Heart right ventricle (tissue), 16 donors: Measurements from ENCODE around the gene PGM5. TPM values are rescaled to one million over a fixed set of nuclear protein-coding genes. Genes with fewer than 3 reads are reported as not detected.

Source experiments
- ATAC-seq, 8 donors: fragments of 200-7000 bp; cut with Tn5 transposase; one replicate each; pipeline ENCODE4 v1.9.1; 2020; ENCODE audit warnings: mild to moderate bottlenecking in 8 of 8, moderate library complexity in 8 of 8, moderate number of reproducible peaks in 1 of 8
- DNase-seq, 2 donors: peaks; one replicate each; pipeline ENCODE4 v3.0.0-alpha.2; 2020
- H3K27ac ChIP-seq, 10 donors: fragments of 200-600 bp; sonication (generic) in 2 of 10; one replicate each; pipeline versions ENCODE4 v1.5.0 to v1.8.0; 2020 to 2022; ENCODE audit warnings: mild to moderate bottlenecking in 3 of 10
- H3K27me3 ChIP-seq, 7 donors: fragments of 200-600 bp; one replicate each; pipeline ENCODE4 v1.8.0; 2021 to 2022; ENCODE audit warnings: mild to moderate bottlenecking in 2 of 7
- H3K36me3 ChIP-seq, 9 donors: fragments of 200-600 bp; sonication (generic) in 1 of 9; one replicate each; pipeline versions ENCODE4 v1.5.0 to v1.8.0; 2020 to 2022; ENCODE audit warnings: mild to moderate bottlenecking in 2 of 9
- H3K4me1 ChIP-seq, 9 donors: fragments of 200-600 bp; sonication (generic) in 1 of 9; one replicate each; pipeline versions ENCODE4 v1.5.0 to v1.8.0; 2020 to 2022; ENCODE audit warnings: mild to moderate bottlenecking in 4 of 9
- H3K4me3 ChIP-seq, 10 donors: fragments of 200-600 bp; sonication (generic) in 2 of 10; one replicate each; pipeline versions ENCODE4 v1.5.0 to v1.8.0; 2020 to 2022; ENCODE audit warnings: mild to moderate bottlenecking in 7 of 10, moderate library complexity in 2 of 10
- H3K9me3 ChIP-seq, 11 donors: fragments of 200-600 bp in 10 of 11; sonication (generic) in 2 of 11; one replicate each; pipeline versions ENCODE4 v1.5.0 to v1.8.0; 2013 to 2022; ENCODE audit warnings: mild to moderate bottlenecking in 2 of 11, control low read depth in 1 of 11, moderate library complexity in 1 of 11
- CTCF ChIP-seq, 9 donors: fragments of 200-600 bp; sonication (generic) in 2 of 9; IDR thresholded peaks; one replicate each; pipeline versions ENCODE4 v1.5.0 to v1.8.0; 2021 to 2022; ENCODE audit warnings: antibody characterized with exemption in 9 of 9, mild to moderate bottlenecking in 5 of 9, moderate library complexity in 1 of 9
- WGBS, 2 donors: extraction: QIAGEN DNeasy Blood & Tissue Kit; methylation state at CpG; one replicate each; pipeline ENCODE4 v1.1.7; 2013; ENCODE audit warnings: inconsistent platforms in 1 of 2; 5-methylcytosine and 5-hydroxymethylcytosine counted together
- intact Hi-C, 10 donors: fragments of 100-400 bp; cut with DNase I; formaldehyde crosslinking; loops; one replicate each; pipeline versions ENCODE4 v1.11.1 to v1.14.2; 2022
- polyA plus RNA-seq, 2 donors: library from polyadenylated mRNA; stranded (reverse); fragments of 200-250 nt; gene quantifications; one replicate each; pipeline ENCODE4 v1.2.3, GENCODE V29; 2013
- total RNA-seq, 10 donors: library from RNA; stranded (reverse); fragmentation: NEBNext Ultra II Directional in 3 of 10; extraction: Animal tissue kit (Norgen Biotek cat#: 25700) in 3 of 10; gene quantifications; one replicate each; pipeline versions ENCODE4 v1.2.1 to v1.2.4, GENCODE V29; 2021 to 2023
- donor health status: Arrhythmogenic right ventricular cardiomyopathy.
- donor health status: ischemic (EF 13 %, LVEDD 7.1; RV severe dilation, severe dysfunction).
- donor health status: healthy with polysubstance abuse.
- donor health status: DM: no; HTN: yes; CAD: no.
- donor health status: DM: no; HTN: no; CAD: no.
- donor health status: ischemic (EF 25% LVEDD 6.9; RV normal size, moderate dysfunction).
- donor health status: ischemic (EF 25% LVEDD 5.7; RV mildly dilated, moderate dysfunction).
- donor health status: healthy.
- donor health status: DM: yes; HTN: yes; CAD: no.
- donor health status: Ischemic cardiomyopathy.
- donor health status: ischemic (EF 35%, LVEDD 5.7; RV mildly dilated, moderate dysfunction).
- donor health status: nonischemic (EF 11% LVEDD 7.7; RV severe dilation, severe dysfunction).
- donor health status: DM: yes; HTN: yes; CAD: no.
- donor health status: PGD.
- donor health status: ischemic (EF 29% LVEDD 5.4; RV normal size, mild dysfunction).
- donor health status: nonischemic (EF 23%, LVEDD 6.1; RV moderate dilation, normal function).

PGM5 gene
- total and polyA plus RNA-seq, 12 donors, result 26.8 to 245 (median 175) TPM

GRCh38 chr9:68427216-68427977, 71.0 kb downstream of the PGM5 start:
- intact Hi-C loops, result no loop called here
- TF ChIP-seq CTCF (IDR thresholded peaks at IDR 0.05), result no peak

GRCh38 chr9:68428481-68428880, 72.1 kb downstream of the PGM5 start:
- no peaks in the 10 kb centered on the region for H3K9me3 ChIP-seq
- ATAC-seq, result no peak
- 48 to 96% methylated on average over 2 of the region's 2 CpGs for WGBS, 2 donors
- no peak overlapping the region for H3K4me3 ChIP-seq
- H3K27ac ChIP-seq, result no peak overlapping the region
- TF ChIP-seq CTCF (IDR thresholded peaks at IDR 0.05), result no peak
- DNase-seq, result no peak
- intact Hi-C loops, result no loop called here
- H3K4me1 ChIP-seq, result peaks cover 0 to 30% (median 14%) of the 10 kb centered on the region in 9 donors
- no peaks in the 10 kb centered on the region for H3K27me3 ChIP-seq
- peaks cover 0 to 42% (median 0%) of the 10 kb centered on the region in 9 donors for H3K36me3 ChIP-seq

More at GRCh38 chr9:68427216-68427977, 71.0 kb downstream of the PGM5 start:
- ATAC-seq, result peak in 6 of 8 donors; percentile 42 to 56 (median 52)
- no peak for DNase-seq
- H3K9me3 ChIP-seq, result no peaks in the 10 kb centered on the region
- peak overlapping the region in 3 of 10 donors; percentile 11 to 29 (median 27) for H3K27ac ChIP-seq
- H3K27me3 ChIP-seq, result no peaks in the 10 kb centered on the region
- peaks cover 0 to 51% (median 0%) of the 10 kb centered on the region in 9 donors for H3K36me3 ChIP-seq
- H3K4me1 ChIP-seq, result peaks cover 0 to 28% (median 14%) of the 10 kb centered on the region in 9 donors
- no peak overlapping the region for H3K4me3 ChIP-seq

- peaks cover 0 to 32% (median 0%) of the 10 kb centered on the region in 9 donors for H3K36me3 ChIP-seq
- DNase-seq (no peak), ATAC-seq (no peak)
- H3K4me1 ChIP-seq, result peaks cover 0 to 32% (median 14%) of the 10 kb centered on the region in 9 donors
- TF ChIP-seq CTCF (IDR thresholded peaks at IDR 0.05), result no peak
- intact Hi-C loops, result loop anchor here in 1 of 10 donors (10.0 kb wide), 1 partner anchor 65 kb away; no protein-coding TSS in a partner anchor
- 91 to 94% methylated on average over 2 of the region's 2 CpGs for WGBS, 2 donors
- H3K9me3 ChIP-seq, result no peaks in the 10 kb centered on the region
- no peak overlapping the region for H3K4me3 ChIP-seq
- no peak overlapping the region for H3K27ac ChIP-seq
- no peaks in the 10 kb centered on the region for H3K27me3 ChIP-seq
These were observed 73.2 kb downstream of the PGM5 start for GRCh38 chr9:68429631-68430030.

GRCh38 chr9:68431307-68431706, 74.9 kb downstream of the PGM5 start:
- Histone ChIP-seq H3K4me3 (no peak overlapping the region), H3K27me3 (no peaks in the 10 kb centered on the region), H3K36me3 (peaks cover 0 to 26% (median 0%) of the 10 kb centered on the region in 9 donors), H3K9me3 (no peaks in the 10 kb centered on the region), H3K27ac (no peak overlapping the region), H3K4me1 (peaks cover 0 to 30% (median 18%) of the 10 kb centered on the region in 9 donors)
- no peak for ATAC-seq
- TF ChIP-seq CTCF (IDR thresholded peaks at IDR 0.05), result no peak
- intact Hi-C loops, result loop anchor here in 1 of 10 donors (10.0 kb wide), 1 partner anchor 63 kb away; no protein-coding TSS in a partner anchor
- WGBS, 2 donors, result 97 to 100% methylated on average over 1 of the region's 1 CpG
- no peak for DNase-seq
